ENCODE data around the gene TLN1.

TLN1 gene

DNA sequence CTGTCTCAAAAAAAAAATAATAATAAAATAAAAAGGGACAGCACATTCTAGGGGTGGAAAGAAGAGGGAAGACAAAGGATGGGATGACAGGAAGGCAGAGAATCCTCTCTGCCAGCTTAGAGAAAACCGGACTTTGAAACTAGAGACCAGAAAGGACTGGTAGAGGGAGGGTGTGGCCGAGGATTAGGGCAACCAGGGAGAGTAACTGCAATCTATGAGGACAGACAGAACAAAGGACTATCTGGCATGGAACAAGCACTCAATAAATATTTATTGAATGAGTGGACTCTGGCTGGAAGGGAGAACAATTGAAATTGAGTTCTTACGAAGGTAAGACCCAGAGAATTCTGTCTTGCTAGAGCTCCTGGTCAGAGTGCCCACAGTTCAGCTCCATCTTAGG lies 14.6 kb upstream of the TLN1 start:
- TF ChIP-seq, protein P1, sequence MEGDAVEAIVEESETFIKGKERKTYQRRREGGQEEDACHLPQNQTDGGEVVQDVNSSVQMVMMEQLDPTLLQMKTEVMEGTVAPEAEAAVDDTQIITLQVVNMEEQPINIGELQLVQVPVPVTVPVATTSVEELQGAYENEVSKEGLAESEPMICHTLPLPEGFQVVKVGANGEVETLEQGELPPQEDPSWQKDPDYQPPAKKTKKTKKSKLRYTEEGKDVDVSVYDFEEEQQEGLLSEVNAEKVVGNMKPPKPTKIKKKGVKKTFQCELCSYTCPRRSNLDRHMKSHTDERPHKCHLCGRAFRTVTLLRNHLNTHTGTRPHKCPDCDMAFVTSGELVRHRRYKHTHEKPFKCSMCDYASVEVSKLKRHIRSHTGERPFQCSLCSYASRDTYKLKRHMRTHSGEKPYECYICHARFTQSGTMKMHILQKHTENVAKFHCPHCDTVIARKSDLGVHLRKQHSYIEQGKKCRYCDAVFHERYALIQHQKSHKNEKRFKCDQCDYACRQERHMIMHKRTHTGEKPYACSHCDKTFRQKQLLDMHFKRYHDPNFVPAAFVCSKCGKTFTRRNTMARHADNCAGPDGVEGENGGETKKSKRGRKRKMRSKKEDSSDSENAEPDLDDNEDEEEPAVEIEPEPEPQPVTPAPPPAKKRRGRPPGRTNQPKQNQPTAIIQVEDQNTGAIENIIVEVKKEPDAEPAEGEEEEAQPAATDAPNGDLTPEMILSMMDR (conservative IDR thresholded peaks at IDR 0.05; ENCODE audit: low read length): no peak
- H3K4me3 ChIP-seq (ENCODE audit: low read length): peak overlapping the region; percentile 86
- DNase-seq (ENCODE audit: low read depth): no peak

DNA sequence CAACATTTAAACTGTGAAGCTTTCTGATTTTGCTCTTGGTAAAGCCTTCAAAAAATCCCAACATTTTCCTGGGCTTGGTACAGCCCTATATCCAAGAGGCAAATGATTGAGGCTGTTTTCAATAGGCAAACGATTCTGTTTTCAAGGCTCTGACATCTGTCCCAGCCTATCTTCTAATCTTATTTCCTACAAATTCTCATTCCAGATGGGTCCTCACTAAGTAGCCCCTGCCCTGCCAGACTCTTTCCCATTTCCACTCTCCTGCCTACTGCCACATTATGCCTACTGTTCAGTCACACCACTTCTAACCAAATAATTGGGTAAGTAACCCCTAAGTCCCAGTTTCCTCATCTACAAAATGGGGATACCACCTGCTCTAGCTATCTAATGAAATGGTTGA lies 13.6 kb upstream of the TLN1 start:
- no peak overlapping the region for H3K4me3 ChIP-seq (ENCODE audit: low read length)
- TF ChIP-seq, protein P1 (conservative IDR thresholded peaks at IDR 0.05; ENCODE audit: low read length): no peak
- no peak for DNase-seq (ENCODE audit: low read depth)

DNA sequence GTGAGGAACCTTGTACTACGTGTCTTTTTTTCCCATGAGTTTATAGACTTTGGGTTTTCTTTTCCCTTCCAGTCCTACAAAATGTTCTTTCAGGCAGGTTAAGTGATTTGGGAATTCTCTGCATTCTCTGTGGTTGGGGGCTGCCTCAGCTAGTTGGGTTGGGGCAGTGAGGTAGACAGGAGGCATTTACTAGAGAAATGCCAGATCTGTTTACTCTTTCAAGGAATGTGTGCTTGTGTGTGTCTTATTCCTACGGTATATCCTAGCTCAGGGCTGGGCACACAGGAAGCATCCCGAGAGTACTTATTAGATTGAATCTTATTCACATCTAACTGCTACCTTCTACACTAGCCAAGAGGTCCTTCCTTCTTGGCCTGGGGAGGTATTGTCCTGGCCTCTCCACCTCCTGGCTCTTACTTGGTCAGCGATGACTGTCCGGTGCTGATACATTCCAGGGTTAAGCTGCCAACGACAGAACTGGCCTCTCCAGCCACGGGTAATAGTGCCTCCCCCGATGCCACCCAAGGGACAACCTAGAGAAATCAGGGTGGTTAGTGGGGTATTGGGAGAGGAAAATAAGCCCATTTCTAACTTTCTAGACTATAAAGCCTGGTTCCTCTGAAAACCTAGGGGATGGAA lies 12.0 kb upstream of the TLN1 start:
- no peak overlapping the region for H3K4me3 ChIP-seq (ENCODE audit: low read length)
- TF ChIP-seq, protein P1 (conservative IDR thresholded peaks at IDR 0.05; ENCODE audit: low read length): no peak
- DNase-seq (ENCODE audit: low read depth): no peak

DNA sequence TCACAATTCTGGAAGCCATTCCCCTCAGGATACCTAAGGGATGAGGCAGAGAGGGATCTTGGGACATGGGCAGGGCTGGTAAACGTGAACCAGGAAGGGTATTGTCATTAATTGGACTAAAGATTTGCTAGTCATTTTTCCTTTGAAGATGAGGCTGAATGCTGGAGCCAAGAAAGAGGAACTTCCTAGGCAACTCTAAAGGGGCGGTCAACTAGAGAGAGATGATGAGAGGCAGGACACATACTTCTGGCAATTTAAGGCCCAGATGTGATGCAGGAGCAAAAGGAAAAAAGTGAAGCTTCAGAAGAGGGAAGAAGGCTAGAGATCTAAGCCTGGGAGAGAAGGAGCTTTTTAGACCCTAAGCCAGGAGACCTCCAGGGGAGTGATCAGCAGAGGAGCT lies 11.5 kb upstream of the TLN1 start:
- H3K4me3 ChIP-seq (ENCODE audit: low read length): no peak overlapping the region
- DNase-seq (ENCODE audit: low read depth): no peak
- TF ChIP-seq, protein P1 (conservative IDR thresholded peaks at IDR 0.05; ENCODE audit: low read length): no peak

DNA sequence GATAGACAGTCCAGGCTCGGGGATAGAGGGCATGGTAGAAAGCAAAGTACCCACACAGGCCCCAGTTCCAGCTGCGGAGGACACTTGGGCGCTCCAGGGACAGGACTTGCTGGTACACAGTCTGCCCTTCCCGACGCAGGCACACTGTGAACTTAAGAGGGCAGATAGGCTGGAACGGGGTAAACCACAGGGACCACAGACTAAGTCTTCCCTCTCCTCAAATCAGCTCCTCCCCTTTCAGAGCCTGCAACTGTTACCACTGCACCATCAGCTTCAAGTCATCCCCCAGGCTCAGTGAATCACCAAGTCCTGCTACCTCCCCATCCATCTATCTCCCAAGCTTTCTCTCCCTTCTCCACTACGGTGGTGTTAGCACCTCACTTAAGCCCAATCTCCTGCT lies 9.7 kb upstream of the TLN1 start:
- DNase-seq (ENCODE audit: low read depth): no peak
- TF ChIP-seq, protein P1 (conservative IDR thresholded peaks at IDR 0.05; ENCODE audit: low read length): no peak
- no peak overlapping the region for H3K4me3 ChIP-seq (ENCODE audit: low read length)

DNA sequence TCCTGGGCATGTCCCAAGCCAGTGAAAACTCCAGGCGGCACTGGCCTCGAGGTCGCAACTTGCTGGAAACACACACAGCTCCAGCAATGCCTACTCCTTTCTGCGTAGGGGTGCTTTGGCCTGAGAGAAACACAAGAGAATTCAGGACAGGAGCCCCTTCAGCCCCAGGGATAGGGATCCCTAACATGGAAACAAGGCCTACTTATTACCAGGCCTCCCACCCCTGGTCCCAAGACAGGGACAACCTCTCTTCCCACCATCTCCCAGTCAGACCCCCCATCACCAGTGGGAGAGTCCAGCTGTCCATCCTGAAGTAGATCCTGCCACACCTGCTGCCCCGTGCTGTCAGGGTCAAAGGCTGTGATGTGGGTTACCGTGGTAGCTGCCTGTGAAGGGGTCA lies 8.2 kb upstream of the TLN1 start:
- DNase-seq (ENCODE audit: low read depth): no peak
- TF ChIP-seq, protein P1 (conservative IDR thresholded peaks at IDR 0.05; ENCODE audit: low read length): no peak
- H3K4me3 ChIP-seq (ENCODE audit: low read length): no peak overlapping the region

DNA sequence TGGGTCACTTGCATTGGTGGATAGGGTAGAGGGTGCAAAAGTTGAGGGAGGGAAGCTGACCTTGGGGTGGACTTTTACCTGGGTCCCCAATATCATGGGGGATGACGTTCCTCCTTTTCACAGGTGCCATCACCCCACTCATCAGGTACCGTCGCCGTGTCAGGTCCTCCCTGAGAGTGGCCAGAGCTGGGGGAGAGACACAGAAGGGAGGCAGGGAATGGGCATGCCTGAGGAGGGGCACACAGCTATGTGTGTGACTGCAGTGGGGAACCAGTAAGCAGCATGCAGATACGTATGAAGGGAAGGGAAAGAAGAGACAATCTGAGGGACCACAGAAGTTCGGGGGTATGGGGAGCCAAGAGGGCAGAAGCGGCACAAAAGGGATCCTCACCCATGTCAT lies 6.9 kb upstream of the TLN1 start:
- no peak for DNase-seq (ENCODE audit: low read depth)
- no peak overlapping the region for H3K4me3 ChIP-seq (ENCODE audit: low read length)
- TF ChIP-seq, protein P1 (conservative IDR thresholded peaks at IDR 0.05; ENCODE audit: low read length): no peak
